ENCODE results near the gene MSANTD3. TPM values are rescaled to one million over a fixed set of nuclear protein-coding genes. Genes with fewer than 3 reads are reported as not detected.

Gene MSANTD3
- total and polyA plus RNA-seq, 9 of the 15 experiments (the other 6 are each of a cell fraction or from before 2014, with no cell fraction given), result 9.4 to 28.7 (median 22.3) TPM

DNA sequence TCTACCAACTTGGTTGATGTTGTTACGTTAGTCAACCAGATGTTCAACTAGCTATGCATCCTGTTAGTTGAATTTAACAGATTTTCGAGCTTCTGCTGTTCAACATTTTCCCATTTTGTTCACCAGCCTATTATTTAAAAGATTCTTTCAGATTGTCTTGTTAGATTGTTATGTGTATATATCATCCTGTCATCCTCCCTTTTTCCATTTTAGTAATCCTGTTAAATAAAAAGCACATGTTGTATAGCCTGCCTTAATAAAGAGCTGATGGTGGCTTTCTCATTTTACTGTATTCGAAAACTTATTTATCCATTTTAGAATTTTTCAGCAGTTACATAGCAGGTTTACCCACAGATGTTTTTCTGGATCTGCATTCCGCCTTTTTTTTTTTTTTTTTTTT lies 50.3 kb downstream of the MSANTD3 start (continued):
- TF ChIP-seq CEBPG (CRISPR knock-in tag; IDR thresholded peaks at IDR 0.05) (no peak), CEBPG (tag; conservative IDR thresholded peaks at IDR 0.05 in 1 of 2, IDR thresholded peaks at IDR 0.05 in 1 of 2) (no peak), CBX1 (IDR thresholded peaks at IDR 0.05; ENCODE audit: low read depth) (no peak), JUNB (CRISPR knock-in tag; conservative IDR thresholded peaks at IDR 0.05) (no peak), SAFB2 (IDR thresholded peaks at IDR 0.05; ENCODE audit: borderline replicate concordance, low read depth, low read length, severe bottlenecking) (no peak), NR2C2 (CRISPR knock-in tag; IDR thresholded peaks at IDR 0.05) (no peak), NR2C2 (tag; IDR thresholded peaks at IDR 0.05) (no peak)
- TF ChIP-seq, protein P1, sequence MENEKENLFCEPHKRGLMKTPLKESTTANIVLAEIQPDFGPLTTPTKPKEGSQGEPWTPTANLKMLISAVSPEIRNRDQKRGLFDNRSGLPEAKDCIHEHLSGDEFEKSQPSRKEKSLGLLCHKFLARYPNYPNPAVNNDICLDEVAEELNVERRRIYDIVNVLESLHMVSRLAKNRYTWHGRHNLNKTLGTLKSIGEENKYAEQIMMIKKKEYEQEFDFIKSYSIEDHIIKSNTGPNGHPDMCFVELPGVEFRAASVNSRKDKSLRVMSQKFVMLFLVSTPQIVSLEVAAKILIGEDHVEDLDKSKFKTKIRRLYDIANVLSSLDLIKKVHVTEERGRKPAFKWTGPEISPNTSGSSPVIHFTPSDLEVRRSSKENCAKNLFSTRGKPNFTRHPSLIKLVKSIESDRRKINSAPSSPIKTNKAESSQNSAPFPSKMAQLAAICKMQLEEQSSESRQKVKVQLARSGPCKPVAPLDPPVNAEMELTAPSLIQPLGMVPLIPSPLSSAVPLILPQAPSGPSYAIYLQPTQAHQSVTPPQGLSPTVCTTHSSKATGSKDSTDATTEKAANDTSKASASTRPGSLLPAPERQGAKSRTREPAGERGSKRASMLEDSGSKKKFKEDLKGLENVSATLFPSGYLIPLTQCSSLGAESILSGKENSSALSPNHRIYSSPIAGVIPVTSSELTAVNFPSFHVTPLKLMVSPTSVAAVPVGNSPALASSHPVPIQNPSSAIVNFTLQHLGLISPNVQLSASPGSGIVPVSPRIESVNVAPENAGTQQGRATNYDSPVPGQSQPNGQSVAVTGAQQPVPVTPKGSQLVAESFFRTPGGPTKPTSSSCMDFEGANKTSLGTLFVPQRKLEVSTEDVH (IDR thresholded peaks at IDR 0.05; ENCODE audit: low read depth, partially characterized antibody), result no peak
- TF ChIP-seq, protein P2, sequence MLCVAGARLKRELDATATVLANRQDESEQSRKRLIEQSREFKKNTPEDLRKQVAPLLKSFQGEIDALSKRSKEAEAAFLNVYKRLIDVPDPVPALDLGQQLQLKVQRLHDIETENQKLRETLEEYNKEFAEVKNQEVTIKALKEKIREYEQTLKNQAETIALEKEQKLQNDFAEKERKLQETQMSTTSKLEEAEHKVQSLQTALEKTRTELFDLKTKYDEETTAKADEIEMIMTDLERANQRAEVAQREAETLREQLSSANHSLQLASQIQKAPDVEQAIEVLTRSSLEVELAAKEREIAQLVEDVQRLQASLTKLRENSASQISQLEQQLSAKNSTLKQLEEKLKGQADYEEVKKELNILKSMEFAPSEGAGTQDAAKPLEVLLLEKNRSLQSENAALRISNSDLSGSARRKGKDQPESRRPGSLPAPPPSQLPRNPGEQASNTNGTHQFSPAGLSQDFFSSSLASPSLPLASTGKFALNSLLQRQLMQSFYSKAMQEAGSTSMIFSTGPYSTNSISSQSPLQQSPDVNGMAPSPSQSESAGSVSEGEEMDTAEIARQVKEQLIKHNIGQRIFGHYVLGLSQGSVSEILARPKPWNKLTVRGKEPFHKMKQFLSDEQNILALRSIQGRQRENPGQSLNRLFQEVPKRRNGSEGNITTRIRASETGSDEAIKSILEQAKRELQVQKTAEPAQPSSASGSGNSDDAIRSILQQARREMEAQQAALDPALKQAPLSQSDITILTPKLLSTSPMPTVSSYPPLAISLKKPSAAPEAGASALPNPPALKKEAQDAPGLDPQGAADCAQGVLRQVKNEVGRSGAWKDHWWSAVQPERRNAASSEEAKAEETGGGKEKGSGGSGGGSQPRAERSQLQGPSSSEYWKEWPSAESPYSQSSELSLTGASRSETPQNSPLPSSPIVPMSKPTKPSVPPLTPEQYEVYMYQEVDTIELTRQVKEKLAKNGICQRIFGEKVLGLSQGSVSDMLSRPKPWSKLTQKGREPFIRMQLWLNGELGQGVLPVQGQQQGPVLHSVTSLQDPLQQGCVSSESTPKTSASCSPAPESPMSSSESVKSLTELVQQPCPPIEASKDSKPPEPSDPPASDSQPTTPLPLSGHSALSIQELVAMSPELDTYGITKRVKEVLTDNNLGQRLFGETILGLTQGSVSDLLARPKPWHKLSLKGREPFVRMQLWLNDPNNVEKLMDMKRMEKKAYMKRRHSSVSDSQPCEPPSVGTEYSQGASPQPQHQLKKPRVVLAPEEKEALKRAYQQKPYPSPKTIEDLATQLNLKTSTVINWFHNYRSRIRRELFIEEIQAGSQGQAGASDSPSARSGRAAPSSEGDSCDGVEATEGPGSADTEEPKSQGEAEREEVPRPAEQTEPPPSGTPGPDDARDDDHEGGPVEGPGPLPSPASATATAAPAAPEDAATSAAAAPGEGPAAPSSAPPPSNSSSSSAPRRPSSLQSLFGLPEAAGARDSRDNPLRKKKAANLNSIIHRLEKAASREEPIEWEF (CRISPR knock-in tag; IDR thresholded peaks at IDR 0.05), result no peak

Data from K562 (cell line).